Endothelial cell of umbilical vein (primary cell): ENCODE measurements around the gene LRRK2.

ENCODE experiments used
- EZH2 ChIP-seq: IDR thresholded peaks from 2 replicates; pipeline ENCODE4 v1.6.1; 2012; ENCODE audit warnings: borderline replicate concordance, low read depth, mild to moderate bottlenecking, moderate library complexity, low read length, inconsistent platforms; ENCODE audit not compliant: severe bottlenecking
- FOS ChIP-seq: IDR thresholded peaks from 2 replicates; pipeline ENCODE4 v1.6.1; 2011; ENCODE audit warnings: mild to moderate bottlenecking, low read length, moderate library complexity, borderline replicate concordance; ENCODE audit not compliant: insufficient read depth
- POLR2A ChIP-seq: IDR thresholded peaks from 2 replicates; pipeline ENCODE4 v1.6.1; 2012; ENCODE audit warnings: low read depth, mild to moderate bottlenecking, control low read depth, low read length
- TF ChIP-seq, protein P1 (sequence below), 2 donors: IDR thresholded peaks; 1 replicate in 1 of 2; 2 replicates in 1 of 2; pipeline ENCODE4 v1.5.1; 2011; ENCODE audit warnings: low read length in 2 of 2, mild to moderate bottlenecking in 2 of 2, moderate library complexity in 2 of 2, control low read depth in 1 of 2, inconsistent platforms in 1 of 2, low read depth in 1 of 2; ENCODE audit not compliant: insufficient read depth in 1 of 2; ENCODE audit errors: extremely low read depth in 1 of 2
- TF ChIP-seq, protein P2 (sequence below): IDR thresholded peaks from 2 replicates; pipeline ENCODE4 v1.6.1; 2011; ENCODE audit not compliant: insufficient read depth, insufficient read length

DNA sequence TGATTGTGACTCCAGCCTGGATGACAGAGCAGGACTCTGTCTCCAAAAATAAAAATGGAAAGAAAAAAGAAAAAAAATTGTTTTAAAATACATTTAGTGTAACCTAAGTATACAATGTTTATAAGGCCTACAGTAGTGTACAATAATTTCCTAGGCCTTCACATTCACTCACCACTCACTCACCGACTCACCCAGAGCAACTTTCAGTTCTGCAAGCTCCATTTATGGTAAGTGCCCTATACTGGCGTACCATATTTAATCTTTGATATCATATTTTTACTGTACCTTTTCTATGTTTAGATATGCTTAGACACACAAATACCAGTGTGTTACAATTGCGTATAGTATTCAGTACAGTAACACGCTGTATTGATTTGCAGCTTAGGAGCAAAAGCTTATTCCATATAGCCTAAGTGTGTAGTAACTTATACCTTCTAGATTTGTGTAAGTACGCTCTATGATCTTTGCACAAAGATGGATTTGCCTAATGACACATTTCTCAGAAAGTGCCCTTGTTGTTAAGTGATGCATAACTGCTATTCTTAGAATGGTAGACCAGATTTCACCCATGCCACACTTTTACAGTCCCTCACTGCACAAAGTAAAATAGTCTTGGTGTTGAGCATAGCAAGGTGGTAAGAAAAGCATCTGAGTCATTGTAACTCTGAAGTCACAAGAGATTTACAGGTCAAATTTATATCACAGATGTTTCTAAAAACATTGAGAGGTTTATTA is 151.9 kb downstream of the LRRK2 start:
- TF ChIP-seq, protein P1, sequence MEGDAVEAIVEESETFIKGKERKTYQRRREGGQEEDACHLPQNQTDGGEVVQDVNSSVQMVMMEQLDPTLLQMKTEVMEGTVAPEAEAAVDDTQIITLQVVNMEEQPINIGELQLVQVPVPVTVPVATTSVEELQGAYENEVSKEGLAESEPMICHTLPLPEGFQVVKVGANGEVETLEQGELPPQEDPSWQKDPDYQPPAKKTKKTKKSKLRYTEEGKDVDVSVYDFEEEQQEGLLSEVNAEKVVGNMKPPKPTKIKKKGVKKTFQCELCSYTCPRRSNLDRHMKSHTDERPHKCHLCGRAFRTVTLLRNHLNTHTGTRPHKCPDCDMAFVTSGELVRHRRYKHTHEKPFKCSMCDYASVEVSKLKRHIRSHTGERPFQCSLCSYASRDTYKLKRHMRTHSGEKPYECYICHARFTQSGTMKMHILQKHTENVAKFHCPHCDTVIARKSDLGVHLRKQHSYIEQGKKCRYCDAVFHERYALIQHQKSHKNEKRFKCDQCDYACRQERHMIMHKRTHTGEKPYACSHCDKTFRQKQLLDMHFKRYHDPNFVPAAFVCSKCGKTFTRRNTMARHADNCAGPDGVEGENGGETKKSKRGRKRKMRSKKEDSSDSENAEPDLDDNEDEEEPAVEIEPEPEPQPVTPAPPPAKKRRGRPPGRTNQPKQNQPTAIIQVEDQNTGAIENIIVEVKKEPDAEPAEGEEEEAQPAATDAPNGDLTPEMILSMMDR (IDR thresholded peaks at IDR 0.05; ENCODE audit: extremely low read depth in 1 of 2, insufficient read depth in 1 of 2, low read depth in 1 of 2, low read length in 2 of 2): no peak
- TF ChIP-seq POLR2A (no peak), FOS (no peak), EZH2 (no peak)
- TF ChIP-seq, protein P2, sequence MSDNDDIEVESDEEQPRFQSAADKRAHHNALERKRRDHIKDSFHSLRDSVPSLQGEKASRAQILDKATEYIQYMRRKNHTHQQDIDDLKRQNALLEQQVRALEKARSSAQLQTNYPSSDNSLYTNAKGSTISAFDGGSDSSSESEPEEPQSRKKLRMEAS: no peak
